ENCODE data around the gene POU2AF2.
"Not testable (repeated sequence)": the region's sequence is repeated elsewhere in the genome, so short reads cannot be mapped to it uniquely, and the experiment has no call there.

The POU2AF2 gene

DNA sequence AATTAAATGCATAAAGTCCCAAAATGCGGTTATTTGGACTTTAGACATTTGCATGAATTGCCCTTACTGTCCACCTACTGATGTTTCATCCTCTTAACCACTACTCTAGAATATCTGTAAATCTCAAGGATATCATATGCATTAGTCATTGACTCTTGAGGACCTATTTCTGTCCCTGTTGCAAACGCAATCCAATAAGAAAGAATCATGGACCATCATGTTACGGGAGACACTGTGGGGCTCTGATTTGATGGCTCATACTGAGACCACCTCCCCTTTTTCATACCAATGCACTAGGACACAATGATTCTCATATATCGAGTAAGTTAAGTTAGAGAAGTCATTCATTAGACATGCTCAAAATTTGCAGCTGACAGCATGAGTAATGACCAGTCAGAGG lies 14.4 kb downstream of the POU2AF2 start:
- no peak for DNase-seq

DNA sequence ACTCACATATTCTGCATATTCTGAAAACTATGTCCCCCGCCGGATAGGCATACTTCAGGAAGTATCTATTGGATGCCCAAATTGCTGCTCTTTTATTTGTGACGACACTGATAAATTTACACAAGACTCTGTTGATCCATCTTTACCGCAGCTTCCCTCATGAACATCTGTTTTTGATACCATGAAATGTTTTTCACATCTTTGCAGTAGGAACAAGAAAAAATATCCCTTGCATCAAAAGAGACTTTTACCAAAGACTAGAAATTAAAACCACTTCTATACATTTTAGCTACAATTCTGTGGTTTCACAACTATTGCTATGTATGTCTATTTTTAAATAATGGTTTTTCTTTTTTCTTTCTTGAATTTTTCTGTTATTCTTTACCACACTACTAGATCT lies 15.3 kb downstream of the POU2AF2 start:
- no peak for DNase-seq

DNA sequence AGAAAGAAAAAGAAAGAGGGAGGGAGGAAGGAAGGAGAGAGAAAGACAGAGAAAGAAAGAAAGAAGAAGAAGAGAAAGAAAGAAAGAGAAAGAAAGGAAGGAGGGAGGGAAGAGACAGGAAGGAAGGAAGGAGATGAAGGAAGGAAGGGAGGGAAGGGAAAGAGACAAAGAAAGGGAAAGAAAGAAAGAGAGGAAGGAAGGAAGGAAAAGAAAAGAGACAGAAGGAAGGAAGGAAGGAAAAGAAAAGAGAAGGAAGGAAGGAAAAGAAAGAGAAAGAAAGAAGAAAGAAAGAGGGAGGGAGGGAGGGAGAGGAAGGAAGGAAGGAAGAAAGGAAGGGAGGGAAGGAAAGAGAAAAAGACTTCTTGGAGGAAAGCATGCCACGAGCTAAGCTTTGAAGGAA lies 19.1 kb downstream of the POU2AF2 start:
- no peak for DNase-seq

DNA sequence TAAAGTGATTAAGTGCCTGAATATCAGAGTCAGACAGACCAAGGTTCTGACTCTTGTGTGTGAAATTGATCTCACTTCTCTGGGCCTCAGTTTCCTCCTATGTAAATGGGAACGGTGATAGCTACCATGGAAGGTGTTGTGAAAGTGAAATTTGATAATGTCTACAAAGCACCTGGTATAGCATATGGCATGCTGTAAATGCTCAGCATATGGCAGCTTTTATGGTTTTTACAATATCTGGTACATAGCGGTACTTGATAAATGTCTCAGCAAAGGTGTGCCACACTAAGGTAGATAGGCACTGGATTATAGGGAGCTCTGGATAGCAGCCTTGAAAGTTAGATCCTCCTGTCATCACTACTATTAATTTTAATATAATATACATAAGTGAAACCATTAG lies 19.9 kb downstream of the POU2AF2 start:
- no peak for DNase-seq

DNA sequence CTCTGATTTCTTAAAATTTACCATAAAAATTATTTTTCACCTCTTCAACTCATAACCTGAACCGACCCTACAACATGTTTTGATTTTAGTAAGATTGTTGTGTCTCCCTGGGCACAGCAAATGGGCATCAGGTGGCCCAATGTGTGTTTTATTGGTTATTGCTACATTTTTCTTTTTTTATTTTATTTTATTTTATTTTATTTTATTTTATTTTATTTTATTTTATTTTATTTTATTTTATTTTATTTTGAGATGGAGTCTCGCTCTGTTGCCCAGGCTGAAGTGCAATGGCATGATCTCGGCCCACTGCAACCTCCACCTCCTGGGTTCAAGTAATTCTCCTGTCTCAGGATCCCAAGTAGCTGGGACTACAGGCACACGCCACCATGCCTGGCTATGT lies 22.8 kb downstream of the POU2AF2 start:
- DNase-seq, result not testable (repeated sequence)

DNA sequence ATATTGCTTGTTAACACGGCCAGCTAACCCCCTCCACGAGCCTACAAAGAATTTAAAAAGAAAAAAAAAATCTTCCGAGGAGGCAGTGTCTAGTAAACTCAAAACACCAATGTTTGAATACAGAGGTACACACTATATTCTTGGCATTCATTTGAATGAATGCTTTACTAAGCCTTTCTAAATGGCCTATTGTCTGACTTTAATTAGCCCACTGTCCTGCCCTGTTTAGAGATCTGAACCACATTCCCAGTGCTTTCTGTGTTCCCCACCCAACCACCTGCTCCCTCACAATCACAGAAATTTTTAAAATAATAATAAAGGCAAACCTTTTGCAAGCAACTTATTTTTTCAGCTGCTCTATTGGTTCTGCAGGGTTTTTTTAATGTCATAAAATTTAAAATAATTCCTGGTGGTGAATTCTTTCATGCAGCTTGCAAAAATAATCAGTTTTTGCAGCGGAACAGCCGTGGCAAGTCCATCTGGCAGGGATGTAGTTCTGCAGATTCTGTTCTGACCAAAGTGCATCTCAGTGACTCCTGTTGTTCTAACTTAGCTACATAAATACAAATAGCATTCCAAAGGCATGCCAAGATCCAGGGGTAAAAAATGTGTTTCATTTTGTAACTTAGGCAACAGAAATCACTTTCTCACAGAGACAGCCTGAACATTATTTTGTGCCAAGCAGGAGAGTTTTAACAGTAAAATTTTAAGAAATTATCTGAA lies 23.8 kb downstream of the POU2AF2 start:
- DNase-seq, result no peak

DNA sequence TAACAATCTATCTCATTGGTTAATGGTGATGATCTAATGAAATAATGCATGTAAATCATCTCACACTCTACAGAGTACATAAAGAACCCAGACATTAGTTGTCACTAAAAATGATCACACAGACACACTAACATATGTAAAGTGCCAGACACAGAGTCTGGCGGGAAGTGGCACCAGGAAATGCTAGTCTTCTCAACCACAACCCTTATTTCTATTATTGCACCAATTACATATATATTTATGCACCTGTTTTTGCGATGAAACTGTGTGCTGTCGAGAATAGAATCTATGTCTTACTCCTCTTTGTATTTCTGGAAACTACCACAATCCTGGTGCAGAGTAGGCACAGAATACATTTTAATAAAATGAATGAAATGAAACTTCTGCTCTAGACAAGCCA lies 26.9 kb downstream of the POU2AF2 start:
- DNase-seq, result no peak

DNA sequence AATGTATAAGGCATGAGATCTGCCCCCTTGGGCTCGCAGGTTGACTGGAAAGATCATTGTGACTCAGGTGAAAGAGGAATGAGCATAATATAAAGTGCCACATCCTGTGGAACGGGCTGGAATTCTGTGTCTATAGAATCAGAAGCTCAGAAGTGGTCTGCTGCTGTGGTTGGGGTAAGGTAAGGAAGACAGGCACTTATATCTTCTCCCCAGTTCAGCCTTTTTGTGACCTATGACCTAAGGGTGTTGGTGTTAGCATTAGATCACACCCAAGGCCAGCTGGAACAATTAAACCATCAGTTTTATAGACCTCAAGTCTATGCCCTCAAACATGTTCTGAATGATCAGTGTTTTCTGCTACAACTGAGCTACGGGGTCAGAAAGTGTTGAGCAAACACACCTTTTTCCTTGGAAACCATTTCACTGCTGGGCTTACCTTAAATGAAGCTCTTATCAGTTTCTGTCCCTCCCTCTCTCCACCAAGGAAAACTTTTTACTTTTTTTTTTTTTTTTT lies 37.1 kb downstream of the POU2AF2 start:
- no peak for DNase-seq

DNA sequence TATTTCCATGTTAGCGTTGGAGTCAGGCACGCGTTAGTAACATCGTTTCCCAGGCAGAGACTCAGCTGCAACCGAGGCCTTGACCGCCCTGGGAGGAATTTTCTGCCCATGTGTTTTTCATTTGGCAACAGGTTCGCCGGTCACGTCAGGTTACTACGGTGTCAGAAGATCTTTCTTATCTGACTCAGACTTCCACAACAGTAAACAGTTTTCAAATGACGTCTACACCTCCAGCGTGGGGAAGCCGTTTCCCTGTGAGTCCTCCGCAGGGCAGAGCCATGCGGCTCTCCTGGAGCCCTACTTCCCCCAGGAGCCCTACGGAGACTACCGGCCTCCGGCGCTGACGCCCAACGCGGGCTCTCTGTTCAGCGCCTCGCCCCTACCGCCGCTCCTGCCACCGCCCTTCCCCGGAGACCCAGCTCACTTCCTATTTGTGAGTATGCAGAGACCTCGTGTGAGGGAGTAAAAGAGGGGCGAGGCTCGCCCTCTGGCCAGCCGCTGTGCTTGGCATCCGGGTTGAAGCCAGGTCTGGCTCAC lies 38.5 kb downstream of the POU2AF2 start:
- DNase-seq, result no peak

DNA sequence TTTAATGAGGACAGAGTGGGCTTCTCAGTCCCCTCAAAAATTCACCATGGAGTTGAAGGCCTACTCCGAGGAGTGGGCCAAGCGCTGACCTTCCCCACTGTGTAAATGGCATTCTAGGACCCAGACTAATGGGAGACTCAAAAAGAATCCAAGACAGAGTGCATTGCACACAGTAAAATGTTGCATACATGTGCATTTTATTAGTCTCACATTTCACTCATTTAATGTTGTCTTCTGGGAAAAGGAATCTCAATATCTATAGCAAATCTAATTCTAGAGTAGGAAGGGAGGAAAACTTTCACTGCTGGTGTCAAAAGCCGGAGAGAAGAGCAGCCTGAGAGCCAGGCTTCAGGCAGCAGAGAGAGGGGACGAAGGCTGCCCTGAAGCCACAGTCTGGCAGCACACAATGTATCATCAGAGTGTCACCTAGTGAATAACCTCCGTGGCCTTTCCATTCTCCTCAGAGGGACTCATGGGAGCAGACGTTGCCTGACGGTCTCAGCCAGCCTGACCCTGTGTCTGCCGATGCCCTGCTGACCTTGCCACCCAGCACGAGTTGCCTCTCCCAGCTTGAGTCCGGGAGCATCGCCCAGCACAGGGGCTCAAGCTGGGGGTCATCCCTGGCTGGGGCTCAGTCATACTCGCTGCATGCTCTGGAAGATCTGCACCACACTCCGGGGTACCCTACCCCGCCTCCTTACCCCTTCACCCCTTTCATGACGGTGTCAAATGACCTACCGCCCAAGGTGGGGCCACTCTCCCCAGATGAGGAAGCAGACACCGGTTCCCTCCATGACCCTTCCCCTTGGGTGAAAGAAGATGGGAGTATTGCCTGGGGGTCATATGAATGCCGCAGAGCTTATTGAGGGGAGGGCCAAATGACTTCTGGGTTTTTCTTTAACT lies 39.9 kb downstream of the POU2AF2 start:
- DNase-seq, result no peak

DNA sequence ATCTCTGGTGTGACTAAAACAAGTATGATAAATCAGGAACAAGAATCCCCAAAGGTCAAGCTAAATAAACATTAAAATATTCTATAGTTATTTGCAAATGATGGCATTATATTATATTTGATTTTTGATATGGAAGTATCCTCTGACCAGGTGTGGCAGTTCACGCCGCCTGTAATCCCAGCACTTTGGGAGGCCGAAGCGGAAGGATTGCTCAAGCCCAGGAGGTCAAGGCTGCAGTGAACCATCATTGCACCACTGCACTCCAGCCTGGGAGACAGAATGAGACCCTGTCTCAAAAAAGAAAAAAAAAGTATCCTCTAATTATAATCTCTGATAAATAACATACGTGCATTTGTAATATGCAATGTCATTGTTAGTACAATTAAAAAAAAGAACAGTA lies 46.2 kb downstream of the POU2AF2 start:
- DNase-seq, result no peak

DNA sequence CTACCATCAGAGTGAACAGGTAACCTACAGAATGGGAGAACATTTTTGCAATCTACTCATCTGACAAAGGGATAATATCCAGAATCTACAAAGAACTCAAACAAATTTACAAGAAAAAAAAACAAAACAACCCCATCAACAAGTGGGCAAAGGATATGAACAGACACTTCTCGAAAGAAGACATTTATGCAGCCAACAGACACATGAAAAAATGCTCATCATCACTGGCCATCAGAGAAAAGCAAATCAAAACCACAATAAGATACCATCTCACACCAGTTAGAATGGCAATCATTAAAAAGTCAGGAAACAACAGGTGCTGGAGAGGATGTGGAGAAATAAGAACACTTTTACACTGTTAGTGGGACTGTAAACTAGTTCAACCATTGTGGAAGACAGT lies 46.9 kb downstream of the POU2AF2 start:
- not testable (repeated sequence) for DNase-seq

DNA sequence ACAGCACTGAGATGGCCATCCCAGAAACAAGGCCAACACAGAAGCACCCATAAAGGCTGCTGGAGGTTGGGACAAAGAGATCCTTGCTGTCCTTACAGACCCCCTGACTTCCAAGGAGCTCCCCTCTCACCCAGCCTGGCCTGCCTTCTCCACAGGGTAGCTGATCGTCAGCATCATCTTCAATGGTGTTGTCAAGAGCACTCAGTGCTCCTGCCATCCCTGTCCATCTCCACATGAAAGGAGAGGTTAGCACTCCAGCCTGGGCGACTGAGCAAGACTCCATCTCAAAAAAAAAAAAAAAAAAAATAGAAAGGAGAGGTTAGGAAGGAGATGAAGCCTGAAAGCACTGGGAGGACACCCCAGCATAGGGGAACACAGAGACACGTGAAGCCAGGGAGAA lies 50.7 kb downstream of the POU2AF2 start:
- DNase-seq, result no peak

DNA sequence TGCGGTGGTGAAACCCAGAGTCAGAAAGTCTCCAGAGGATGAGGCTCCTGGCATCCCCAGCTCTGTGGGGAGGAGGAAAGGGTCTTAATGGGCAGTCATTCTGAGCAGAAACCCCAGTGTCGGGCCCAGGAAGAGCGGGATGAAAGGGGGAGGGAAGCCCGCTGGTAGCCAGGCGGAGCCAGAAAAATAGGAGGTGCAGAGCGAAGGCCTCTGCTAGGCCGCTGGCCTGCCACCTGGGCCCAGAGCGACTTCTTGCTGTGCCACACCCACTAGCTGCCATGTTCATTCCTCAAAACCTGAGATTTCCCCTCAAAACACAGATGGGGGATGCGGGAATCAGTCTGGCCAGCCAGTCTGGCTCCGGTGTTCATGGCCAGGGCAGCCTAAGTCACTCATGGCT lies 52.2 kb downstream of the POU2AF2 start:
- DNase-seq, result no peak

DNA sequence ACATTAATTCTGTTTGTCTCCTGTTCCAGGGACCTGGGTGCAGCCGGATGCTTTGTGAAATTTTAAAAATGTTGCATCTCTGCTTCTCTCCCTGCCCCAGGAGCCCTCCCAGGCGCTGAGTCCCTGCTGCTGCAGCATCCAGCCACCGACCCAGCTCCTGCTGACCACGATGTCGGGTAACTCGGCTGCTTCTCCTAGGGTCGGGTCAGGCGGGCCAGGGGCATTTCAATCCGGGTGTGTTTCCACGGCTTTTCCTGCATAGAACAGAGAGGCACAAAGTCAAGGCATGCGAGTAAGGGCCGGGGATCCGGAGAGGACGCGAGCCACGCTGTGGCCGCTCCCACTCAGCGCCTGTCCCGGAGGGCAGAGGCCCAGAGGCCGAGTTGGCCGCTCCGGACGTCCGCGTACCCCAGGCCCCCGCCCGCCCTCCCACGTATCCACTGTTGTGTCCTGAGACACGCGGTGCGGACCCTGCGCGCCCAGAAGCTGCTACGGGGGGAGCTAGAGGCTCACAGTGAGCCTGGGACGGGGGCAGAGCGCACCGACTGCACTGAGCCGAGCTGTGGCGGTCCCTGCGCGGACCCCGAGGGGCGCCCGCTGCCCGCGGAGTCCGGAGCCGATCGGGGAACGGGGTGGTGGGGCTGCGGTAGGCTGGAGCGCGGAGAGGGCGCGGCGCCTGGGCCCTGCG lies 53.0 kb downstream of the POU2AF2 start, which contains the start of gene POU2AF3:
POU2AF3 (plus strand) TSS at position 134 of the 688 bp plus-strand sequence; CDS start at position 170, 36 bp downstream.
- no peak for DNase-seq

DNA sequence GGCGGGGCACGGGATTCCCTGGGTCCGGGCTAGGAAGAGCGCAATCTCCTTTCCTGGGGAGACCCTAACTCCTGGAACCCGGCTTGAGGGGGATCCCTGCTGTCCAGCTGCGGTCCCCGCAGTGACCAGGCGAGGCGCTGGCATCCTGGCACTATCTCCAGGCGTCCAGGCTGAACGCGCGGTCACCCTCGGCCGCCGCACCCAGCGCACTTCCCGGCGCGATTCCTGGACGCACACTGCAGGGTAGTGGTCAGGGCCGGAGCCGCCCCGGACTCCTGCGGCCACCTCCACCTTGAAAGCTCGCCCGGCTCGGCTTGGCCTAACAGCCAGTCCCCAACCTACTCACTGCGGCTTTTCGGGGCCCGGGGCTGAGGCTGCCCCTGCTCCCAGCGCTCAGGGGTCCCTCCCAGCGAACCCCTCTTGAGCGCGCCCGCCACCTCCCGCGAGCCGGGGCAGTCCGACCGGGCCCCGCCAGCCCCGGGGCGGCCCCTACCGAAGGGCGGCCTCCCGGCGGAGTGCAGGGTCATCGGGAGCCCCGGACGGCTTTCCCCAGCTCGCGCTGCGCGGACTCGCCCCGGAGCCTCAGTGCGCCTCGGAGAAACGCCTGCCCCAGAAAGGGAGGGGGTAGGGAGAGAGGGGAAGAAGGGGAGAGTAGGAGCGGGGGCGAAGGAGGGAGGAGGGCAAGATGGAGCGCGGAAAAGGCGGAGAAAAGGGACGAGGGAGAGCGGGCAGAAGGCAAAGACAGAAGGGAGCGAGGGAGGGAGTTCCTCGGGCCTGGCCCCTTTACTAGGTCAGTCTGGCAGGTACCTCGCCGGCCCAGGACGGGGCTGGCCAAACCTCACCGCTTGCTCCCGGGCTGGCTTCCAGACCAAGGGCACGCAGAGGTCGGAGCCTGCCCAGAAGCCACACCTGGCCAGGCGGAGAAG lies 53.8 kb downstream of the POU2AF2 start:
- DNase-seq, result no peak

DNA sequence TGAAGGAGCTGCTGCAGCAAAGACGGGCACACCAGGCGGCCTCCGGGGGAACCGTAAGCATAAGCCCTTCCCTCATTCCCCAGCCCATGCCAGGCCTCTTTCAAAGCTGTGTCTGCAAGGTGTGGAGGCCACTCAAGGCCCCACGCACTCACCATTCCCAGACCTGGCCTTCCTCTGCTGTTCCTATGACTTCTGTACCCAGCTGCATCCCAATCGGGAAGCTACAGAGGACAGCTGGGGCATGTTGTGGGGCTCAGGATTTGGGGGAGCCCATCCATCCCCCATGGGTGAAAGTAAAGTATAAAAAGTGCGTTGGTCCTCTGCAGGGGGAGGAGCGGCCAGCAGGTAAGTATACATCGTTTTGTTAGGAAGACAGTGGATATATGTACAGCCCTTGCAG lies 55.0 kb downstream of the POU2AF2 start:
- no peak for DNase-seq

DNA sequence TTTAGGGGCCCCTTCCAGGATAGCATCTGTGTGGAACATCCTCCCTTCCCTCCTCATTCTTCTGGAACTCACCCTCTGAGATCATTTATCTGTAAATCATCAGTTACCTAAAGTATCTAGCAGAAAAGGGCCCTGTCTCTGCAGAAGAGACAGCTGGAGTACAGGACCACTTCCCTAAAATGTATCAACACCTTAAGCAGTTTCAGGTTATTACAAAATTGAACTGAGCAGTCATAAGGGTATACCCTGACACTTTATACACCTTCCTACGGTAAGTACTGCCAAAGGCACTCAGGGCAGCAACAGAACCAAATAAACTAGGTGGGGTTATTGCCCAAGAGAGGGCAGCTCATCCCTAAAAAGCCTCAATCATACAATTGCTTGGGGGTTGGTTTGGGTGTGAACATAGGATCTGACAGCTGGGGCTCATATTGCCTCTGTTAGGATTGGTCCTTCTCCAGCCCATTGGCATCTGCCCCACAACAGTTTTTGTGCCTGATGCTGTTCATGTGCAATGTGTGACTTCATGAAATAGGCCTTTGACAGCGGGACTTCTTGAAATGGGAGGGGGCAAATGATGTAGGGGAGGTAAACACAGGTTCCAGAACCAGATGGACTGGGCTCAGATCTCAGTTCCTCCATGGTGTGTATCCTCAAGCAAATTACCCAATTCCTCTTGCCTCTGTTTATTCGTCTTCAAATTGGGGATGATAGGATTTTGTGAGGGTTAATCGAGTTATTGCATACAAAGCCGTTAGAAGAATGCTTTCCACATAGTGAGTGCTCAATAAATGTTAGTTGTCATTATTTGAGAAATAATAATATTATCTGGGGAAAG lies 55.7 kb downstream of the POU2AF2 start:
- DNase-seq, result peak; percentile 60

DNA sequence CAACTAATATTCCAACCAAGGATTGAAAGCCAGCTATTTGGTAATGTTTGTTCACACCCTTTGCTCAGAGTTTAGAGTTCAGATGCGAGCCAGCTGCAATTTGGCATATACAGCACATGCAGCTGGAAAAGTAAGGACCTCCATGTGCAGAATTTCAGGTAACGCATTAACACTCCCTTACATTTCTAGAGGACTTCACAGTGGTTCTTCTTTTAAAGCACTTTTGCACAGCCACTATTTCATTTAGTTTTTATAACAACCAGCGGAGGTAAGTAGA lies 56.3 kb downstream of the POU2AF2 start:
- DNase-seq, result no peak

DNA sequence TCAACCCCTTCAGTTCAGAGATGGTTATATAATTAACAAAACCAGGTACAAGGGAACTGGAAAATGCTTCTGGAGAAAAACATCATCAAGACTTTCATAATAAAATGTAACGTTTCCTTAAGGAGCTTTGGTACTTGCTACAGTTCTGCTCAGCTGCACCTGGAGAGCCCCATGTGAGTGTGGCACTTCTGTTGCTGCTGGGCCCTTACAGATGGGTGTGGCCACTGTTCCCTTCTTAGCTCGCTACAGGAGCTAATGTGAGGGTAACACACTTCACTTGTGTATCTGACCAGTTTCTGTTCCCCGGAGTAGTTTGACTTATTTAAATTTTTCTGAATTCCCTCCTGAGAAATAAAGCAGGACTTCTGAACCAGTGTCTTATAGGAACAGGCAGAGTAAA lies 56.8 kb downstream of the POU2AF2 start:
- no peak for DNase-seq

DNA sequence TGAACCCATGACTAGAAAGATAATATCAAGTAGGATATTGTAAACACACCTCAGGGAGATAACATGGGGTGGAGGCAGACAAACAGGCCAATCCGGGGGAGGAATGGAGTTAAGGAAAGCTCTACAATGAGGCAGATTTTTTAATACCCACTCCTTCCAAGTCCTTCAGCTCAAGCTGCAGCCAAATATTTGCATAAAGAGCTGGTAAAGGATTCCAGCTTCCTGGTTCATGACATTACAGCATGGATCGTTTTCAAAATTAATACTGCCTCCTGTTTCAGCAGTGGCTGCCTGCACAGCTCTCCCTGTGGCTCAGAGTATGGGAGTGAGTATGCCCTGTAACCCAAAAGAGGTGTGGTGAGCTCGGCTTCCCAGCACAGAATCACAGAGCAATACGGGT lies 57.9 kb downstream of the POU2AF2 start:
- DNase-seq, result no peak

All from COR-L47 (cell line).